Ascending aorta (tissue), 2 donors: ENCODE measurements around the gene TECPR1. TPM values are rescaled to one million over a fixed set of nuclear protein-coding genes. Genes with fewer than 3 reads are reported as not detected.

Source experiments
- DNase-seq, 2 donors: peaks; one replicate each; pipeline ENCODE4 v3.0.0-alpha.2; 2019; ENCODE audit warnings: low spot score in 2 of 2
- H3K27ac ChIP-seq, 2 donors: fragments of 200-600 bp; sonication (generic); one replicate each; pipeline ENCODE4 v1.5.1; 2016 to 2017; ENCODE audit warnings: mild to moderate bottlenecking in 1 of 2
- H3K27me3 ChIP-seq: fragments of 200-600 bp; sonication (generic); one replicate; pipeline ENCODE4 v1.5.1; 2017
- H3K36me3 ChIP-seq, 2 donors: fragments of 200-600 bp; sonication (generic); one replicate each; pipeline ENCODE4 v1.5.1; 2016
- H3K4me1 ChIP-seq, 2 donors: fragments of 200-600 bp; sonication (generic); one replicate each; pipeline ENCODE4 v1.5.1; 2016 to 2017; ENCODE audit warnings: mild to moderate bottlenecking in 1 of 2
- H3K4me3 ChIP-seq, 2 donors: fragments of 200-600 bp; sonication (generic); one replicate each; pipeline ENCODE4 v1.5.1; 2016 to 2017; ENCODE audit warnings: mild to moderate bottlenecking in 1 of 2
- H3K9me3 ChIP-seq, 2 donors: fragments of 200-600 bp; sonication (generic); one replicate each; pipeline ENCODE4 v1.5.1; 2016
- CTCF ChIP-seq, 3 experiments: fragments of 200-600 bp in 2 of 3; fragments of 450-650 bp in 1 of 3; sonication (generic) in 2 of 3; IDR thresholded peaks; one replicate each; pipeline ENCODE4 v1.5.1; 2016 to 2019; ENCODE audit warnings: antibody characterized with exemption in 3 of 3, mild to moderate bottlenecking in 1 of 3, moderate library complexity in 1 of 3
- intact Hi-C: fragments of 100-400 bp; cut with DNase I; formaldehyde crosslinking; loops from one replicate; pipeline ENCODE4 v1.15.1; 2023
- total RNA-seq: library from RNA; depleted of rRNA; stranded (reverse); fragments of >200 nt; gene quantifications from one replicate; pipeline ENCODE4 v1.1.0, GENCODE V29; 2016

The TECPR1 gene
- total RNA-seq, 1 donor from 2014 or later: 28.1 TPM

GRCh38 chr7:98227939-98228338, 24.1 kb downstream of the TECPR1 start:
- intact Hi-C loops: no loop called here
- Histone ChIP-seq H3K4me1 (no peaks in the 10 kb centered on the region), H3K36me3 (peaks cover 21 to 66% of the 10 kb centered on the region in 2 donors), H3K4me3 (no peak overlapping the region), H3K9me3 (no peaks in the 10 kb centered on the region), H3K27me3 (no peaks in the 10 kb centered on the region), H3K27ac (no peak overlapping the region)
- no peak for TF ChIP-seq CTCF (IDR thresholded peaks at IDR 0.05)
- no peak for DNase-seq

- intact Hi-C loops: no loop called here
- no peaks in the 10 kb centered on the region for H3K27me3 ChIP-seq
- no peak for DNase-seq
- no peaks in the 10 kb centered on the region for H3K9me3 ChIP-seq
- no peak overlapping the region for H3K4me3 ChIP-seq
- peaks cover 35 to 67% of the 10 kb centered on the region in 2 donors for H3K36me3 ChIP-seq
- H3K27ac ChIP-seq: no peak overlapping the region
- H3K4me1 ChIP-seq: no peaks in the 10 kb centered on the region
- no peak for TF ChIP-seq CTCF (IDR thresholded peaks at IDR 0.05)
Observed at GRCh38 chr7:98225913-98226614, 26.0 kb downstream of the TECPR1 start.

- H3K27ac ChIP-seq: no peak overlapping the region
- no peaks in the 10 kb centered on the region for H3K27me3 ChIP-seq
- no peak for TF ChIP-seq CTCF (IDR thresholded peaks at IDR 0.05)
- H3K36me3 ChIP-seq: peaks cover 34 to 60% of the 10 kb centered on the region in 2 donors
- H3K9me3 ChIP-seq: no peaks in the 10 kb centered on the region
- no peaks in the 10 kb centered on the region for H3K4me1 ChIP-seq
- no peak overlapping the region for H3K4me3 ChIP-seq
- DNase-seq: no peak
- intact Hi-C loops: no loop called here
Observed at GRCh38 chr7:98224701-98225181, 27.3 kb downstream of the TECPR1 start.

DNA sequence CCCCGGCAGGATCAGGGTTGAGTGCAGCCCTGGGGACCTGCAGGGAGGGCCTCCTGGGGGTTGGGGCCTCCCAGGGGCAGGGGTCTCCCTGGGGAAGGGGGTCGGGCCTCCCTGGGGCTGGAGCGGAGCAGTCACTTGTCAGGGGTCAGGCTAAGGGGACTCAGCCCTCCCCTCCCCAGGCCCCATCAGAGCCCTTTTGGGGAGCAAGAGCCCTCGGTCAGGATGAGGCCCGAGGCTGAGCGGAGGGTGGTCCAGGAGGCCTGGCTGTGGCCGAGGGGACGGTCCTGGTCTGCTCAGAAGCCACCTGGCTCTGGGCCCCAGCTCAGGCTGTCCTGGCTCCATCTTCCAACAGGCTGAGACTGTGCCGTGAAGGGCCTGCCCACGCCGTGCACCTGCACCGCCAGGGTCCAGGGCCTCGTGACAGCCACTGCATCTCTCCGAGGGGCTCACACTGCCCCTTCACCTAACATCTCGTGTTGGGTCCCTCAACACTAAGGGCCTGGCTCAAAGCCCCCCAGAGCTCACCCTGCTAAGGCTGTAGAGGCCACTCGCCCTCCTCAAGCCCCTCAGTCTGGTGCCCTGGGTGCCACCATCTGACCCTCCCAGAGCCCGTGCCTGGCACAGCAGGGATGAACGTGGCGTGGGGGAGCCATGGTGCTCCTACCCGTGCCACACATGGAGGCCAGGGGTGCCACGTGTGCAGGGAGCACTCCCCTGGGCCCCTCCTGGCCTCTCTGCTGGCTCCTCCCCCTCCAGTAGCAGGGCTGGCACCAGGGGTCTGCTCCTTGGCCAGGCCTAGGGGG, 27.9 kb downstream of the TECPR1 start:
- no peaks in the 10 kb centered on the region for H3K4me1 ChIP-seq
- H3K27me3 ChIP-seq: no peaks in the 10 kb centered on the region
- H3K36me3 ChIP-seq: peaks cover 38 to 61% of the 10 kb centered on the region in 2 donors
- no peak overlapping the region for H3K4me3 ChIP-seq
- intact Hi-C loops: no loop called here
- TF ChIP-seq CTCF (IDR thresholded peaks at IDR 0.05): no peak
- no peaks in the 10 kb centered on the region for H3K9me3 ChIP-seq
- DNase-seq: no peak
- H3K27ac ChIP-seq: no peak overlapping the region

DNA sequence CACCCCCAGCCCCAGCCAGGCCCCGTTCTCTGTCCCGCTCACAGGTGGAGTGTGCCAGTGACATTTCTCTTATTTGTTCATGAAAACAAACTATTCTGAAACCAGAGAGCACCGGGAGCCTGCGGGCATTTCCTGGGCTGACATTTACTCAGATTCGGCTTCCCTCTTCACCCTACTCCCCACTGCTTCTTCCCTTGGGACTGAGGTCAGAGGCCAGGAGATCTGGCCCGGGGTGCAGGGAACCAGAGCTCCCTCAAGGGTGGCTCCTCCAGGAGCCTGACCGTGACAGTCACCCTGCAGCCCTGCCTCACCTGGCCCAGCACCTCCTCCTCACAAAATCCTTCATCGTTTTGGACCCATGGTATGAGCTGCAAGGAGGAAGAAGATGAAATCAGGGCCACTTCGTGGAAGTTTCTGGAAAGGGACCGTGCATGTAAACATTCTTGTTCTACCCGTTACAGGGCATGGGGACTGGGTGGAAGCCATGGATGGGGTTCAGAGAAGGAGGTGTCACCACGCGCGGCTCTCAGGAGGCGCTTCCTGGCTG, 28.6 kb downstream of the TECPR1 start:
- no peaks in the 10 kb centered on the region for H3K4me1 ChIP-seq
- no peak overlapping the region for H3K27ac ChIP-seq
- no peak overlapping the region for H3K4me3 ChIP-seq
- no peaks in the 10 kb centered on the region for H3K9me3 ChIP-seq
- H3K27me3 ChIP-seq: no peaks in the 10 kb centered on the region
- intact Hi-C loops: no loop called here
- no peak for DNase-seq
- peaks cover 38 to 58% of the 10 kb centered on the region in 2 donors for H3K36me3 ChIP-seq
- no peak for TF ChIP-seq CTCF (IDR thresholded peaks at IDR 0.05)
